ENCODE results near the gene EBPL.
"Not testable (repeated sequence)": the region's sequence is repeated elsewhere in the genome, so short reads cannot be mapped to it uniquely, and the experiment has no call there.

EBPL gene

GRCh38 chr13:49690995-49691784 lies at the start of gene EBPL:
Gene EBPL, minus strand, starts transcription at chr13:49691486. Its CDS starts 62 bp downstream, at chr13:49691424.
- peak; percentile 85 to 86 for DNase-seq (ENCODE audit: low read depth in 2 of 2)

DNA sequence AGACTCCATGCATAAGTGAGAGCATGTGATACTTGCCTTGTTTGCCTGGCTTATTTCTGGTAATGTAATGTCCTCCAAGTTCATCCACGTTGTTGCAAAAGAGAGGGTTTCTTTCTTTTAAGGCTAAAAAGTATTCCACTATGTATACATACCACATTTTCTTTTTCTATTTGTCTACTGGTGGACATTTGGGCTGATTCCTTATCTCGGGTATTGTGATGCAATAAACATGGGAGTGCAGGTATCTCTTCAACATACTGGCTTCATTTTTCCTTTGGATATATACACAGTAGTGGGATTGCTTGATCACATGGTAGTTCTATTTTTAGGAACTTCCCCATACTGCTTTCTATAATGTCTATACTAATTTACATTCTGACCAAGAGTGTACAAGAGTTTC lies 49.6 kb upstream of the EBPL start:
- DNase-seq (ENCODE audit: low read depth in 2 of 2): no peak

DNA sequence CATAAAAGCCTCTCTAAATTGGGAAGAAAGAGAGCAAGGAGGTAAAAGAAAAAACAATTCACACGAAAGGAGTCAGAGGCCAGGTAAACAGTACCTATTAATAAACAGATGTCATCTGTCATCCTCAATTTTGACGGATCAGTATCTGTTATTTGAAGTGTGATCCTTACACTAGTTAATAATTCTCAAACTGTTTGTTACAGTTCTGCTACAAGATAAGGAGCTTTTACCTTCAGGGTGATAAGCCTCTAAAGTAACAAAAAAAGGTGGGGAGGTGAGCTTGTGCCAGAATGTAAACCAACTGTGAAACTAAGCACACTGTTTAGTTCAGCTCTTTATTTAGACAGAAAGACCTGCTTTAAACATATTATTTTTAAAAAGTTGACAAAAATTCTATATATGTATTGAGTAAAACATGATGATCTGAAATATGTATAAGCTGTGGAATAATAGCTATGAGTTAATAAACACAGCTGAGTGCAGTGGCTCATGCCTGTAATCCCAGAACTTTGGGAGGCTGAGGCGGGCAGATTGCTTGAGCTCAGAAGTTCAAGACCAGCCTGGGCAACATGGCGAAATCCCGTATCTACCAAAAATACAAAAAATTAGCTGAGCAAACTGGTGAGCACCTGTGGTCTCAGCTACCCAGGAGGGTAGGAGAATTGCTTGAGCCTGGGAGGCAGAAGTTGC lies 48.4 kb upstream of the EBPL start:
- no peak for DNase-seq (ENCODE audit: low read depth in 2 of 2)

DNA sequence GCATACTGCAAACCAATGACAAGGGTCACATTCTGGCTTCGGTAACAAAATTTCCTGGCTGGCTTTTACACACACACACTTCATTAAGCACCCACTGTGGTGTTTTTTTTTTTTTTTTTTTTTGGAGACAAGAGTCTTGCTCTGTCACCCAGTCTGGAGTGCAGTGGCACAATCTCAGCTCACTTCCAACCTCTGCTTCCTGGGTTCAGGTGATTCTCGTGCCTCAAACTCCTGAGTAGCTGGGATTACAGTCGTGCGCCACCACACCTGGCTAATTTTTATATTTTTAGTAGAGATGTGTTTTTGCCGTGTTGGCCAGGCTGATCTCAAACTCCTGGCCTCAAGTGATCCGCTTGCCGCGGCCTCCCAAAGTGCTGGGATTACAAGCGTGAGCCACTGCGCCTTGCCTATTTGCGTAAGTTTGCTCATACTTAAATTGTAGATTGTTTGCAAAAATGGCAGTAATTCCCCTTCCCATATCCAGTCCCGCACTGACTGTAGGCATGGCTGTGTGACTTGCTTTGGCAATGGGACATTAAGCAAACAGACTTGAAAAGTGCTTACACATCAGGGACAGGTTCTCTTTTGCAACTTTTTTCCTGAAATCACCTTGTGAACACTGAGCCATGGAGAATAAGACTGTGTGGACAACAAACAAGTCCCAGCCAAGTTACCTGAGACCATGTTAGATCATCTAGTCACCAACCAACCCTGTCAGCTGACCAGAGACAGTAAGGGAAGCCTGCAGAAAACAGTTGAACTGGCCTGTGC lies 42.1 kb upstream of the EBPL start:
- DNase-seq (ENCODE audit: low read depth in 2 of 2): no peak

- no peak for DNase-seq (ENCODE audit: low read depth in 2 of 2)
Observed at GRCh38 chr13:49731766-49732165, 40.5 kb upstream of the EBPL start.

DNA sequence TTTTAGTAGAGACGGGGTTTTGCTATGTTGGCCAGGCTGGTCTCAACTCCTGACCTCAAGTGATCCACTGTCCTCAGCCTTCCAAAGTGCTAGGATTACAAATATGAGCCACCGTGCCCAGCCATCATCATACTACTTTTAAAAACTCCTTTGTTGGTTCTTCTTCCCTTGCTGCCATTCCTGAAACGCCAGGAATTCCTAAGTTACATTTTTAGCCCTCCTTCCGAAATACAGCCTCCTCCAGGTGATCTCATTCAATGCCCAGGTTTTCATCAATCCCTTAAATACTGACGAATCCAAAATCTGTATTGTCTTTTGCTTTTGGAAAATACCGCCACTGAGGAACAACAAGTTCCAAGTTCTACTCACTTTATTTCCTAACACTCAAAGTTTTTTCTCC lies 25.3 kb upstream of the EBPL start:
- DNase-seq (ENCODE audit: low read depth in 2 of 2): no peak

DNA sequence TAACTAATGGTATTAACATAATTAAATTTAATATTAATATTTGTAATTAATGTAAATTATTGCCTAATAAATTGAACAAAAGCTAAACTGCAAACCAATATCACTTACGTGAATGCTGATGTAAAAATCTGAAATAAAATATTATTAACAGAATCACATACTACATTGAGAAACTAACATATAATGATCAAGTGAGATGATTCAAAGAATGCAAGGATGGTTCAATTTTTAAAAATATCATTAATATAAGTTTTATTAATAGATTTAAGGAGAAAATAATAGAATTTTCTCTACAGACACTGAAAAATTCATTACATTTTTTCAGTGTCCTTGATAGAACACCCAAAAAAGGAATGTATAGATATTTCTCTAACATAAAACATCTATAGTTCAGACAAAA lies 23.5 kb upstream of the EBPL start:
- no peak for DNase-seq (ENCODE audit: low read depth in 2 of 2)

GRCh38 chr13:49711218-49711863 lies 20.1 kb upstream of the EBPL start:
- no peak for DNase-seq (ENCODE audit: low read depth in 2 of 2)

- DNase-seq (ENCODE audit: low read depth in 2 of 2): not testable (repeated sequence)
Observed at GRCh38 chr13:49704264-49704663, 13.0 kb upstream of the EBPL start.

- DNase-seq (ENCODE audit: low read depth in 2 of 2): no peak
Observed at GRCh38 chr13:49701491-49701890, 10.2 kb upstream of the EBPL start.

DNA sequence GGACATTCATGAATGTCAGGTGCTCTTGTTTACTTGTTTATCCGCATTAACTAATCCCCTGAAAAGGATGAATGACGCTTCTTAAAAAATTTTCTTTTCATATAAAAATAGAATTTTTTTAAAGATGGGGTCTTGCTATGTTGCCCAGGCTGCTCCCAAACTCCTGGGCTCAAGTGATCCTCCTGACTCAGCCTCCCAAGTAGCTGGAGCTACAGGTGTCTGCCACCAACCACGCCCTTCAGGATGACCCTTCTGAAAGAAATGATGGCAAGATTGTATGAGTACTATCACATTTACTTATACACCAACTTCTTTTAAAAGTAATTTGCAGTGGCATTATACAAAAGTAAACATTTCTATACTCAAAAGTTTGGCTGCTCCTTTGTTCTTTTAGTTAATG lies 6.2 kb upstream of the EBPL start:
- no peak for DNase-seq (ENCODE audit: low read depth in 2 of 2)

GRCh38 chr13:49694446-49694845 lies 3.2 kb upstream of the EBPL start:
- no peak for DNase-seq (ENCODE audit: low read depth in 2 of 2)

DNA sequence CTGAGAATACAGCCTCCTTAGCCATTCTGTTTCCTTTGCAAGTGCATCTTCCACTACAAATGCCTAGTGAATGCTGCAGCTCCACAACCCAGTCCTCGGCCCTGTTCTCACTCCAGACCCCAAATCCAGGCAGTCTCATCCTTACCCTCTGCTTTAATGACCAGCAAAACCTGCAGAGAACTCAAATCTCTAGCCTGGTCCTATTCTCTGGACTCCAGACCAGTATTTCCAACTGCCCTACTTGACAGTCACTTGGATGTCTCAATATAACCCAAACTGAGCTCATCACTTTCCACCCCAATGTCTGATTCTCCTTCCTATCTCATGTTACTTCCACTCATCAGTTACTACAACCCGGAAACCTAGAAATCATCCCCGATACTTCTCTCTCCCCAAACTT lies 2.6 kb upstream of the EBPL start:
- no peak for DNase-seq (ENCODE audit: low read depth in 2 of 2)

GRCh38 chr13:49693191-49693733 lies 2.0 kb upstream of the EBPL start:
- no peak for DNase-seq (ENCODE audit: low read depth in 2 of 2)

GRCh38 chr13:49690133-49690994 lies 922 bp downstream of the EBPL start:
- no peak for DNase-seq (ENCODE audit: low read depth in 2 of 2)

DNA sequence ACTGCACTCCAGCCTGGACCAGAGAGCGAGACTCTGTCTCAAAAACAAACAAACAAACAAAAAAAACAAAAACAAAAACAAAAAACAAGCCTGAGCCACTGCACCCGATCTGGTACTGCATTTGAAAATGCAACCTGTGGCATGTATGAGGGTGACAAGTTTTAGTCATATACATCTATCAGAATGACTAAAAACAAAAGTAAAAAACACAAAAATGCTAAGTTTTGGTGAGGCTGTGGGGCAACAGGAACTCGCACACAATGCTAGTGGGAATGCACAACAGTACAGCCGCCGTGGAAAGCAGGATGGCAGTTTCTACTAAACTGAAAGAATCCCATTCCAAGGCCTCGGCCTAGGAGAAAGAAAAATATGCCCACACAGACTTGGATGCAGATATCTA lies 7.8 kb downstream of the EBPL start:
- DNase-seq (ENCODE audit: low read depth in 2 of 2): no peak

- no peak for DNase-seq (ENCODE audit: low read depth in 2 of 2)
Observed at GRCh38 chr13:49681842-49682435, 9.3 kb downstream of the EBPL start.

DNA sequence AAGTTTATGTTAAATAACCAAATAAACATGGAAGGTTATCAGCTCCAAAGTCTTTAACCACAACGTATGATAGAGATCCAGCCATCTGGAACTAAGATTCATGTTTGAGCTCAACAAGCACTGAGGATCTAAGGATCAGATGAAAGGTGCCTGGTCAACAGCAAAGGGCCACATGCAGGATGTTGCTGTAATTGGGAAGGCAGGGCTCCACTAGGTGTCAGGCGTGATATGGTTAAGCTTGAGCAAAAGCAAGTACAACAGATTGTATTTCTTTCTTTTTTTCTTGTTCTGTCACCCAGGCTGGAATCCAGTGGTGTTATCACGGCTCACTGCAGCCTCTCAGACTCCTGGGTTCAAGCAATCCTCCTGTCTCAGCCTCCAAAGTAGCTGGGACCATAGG lies 12.0 kb downstream of the EBPL start:
- DNase-seq (ENCODE audit: low read depth in 2 of 2): no peak

DNA sequence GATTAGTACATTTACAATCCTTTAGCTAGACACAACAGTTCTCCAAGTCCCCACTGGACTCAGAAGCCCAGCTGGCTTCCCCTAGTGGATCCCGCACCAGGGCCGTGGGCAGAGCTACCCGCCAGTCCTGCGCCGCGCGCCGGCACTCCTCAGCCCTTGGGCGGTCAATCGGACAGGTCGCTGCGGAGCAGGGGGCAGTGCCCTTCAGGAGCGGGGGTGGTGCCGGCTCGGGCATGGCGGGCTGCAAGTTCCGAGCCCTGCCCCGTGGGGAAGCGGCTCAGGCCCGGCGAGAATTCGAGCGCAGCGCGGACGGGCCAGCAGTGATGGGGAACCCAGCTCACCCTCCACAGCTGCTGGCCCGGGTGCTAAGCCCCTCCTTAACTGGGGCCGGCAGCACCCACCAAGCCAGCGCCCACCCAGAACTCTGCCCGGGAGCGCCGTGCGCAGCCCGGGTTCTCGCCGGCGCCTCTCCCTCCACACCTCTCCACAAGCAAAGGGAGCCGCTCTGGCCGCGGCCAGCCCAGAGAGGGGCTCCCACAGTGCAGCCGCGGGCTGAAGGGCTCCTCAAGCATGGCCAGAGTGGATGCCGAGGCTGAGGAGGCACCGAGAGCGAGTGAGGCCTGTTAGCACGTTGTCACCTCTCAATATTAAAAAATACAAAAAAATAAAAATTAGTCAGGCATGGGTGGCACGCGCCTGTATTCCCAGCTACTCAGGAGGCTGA lies 12.9 kb downstream of the EBPL start:
- DNase-seq (ENCODE audit: low read depth in 2 of 2): no peak
